Breast epithelium (tissue), 3 donors: ENCODE data around the gene ATP2B3.

ENCODE experiments used
- CTCF ChIP-seq, 3 donors: fragments of 450-650 bp; IDR thresholded peaks; one replicate each; pipeline ENCODE4 v1.5.1; 2016 to 2017; ENCODE audit warnings: antibody characterized with exemption in 3 of 3, mild to moderate bottlenecking in 3 of 3, moderate library complexity in 3 of 3
- POLR2A ChIP-seq: fragments of 450-650 bp; IDR thresholded peaks from one replicate; pipeline ENCODE4 v1.6.1; 2016; ENCODE audit warnings: antibody characterized with exemption, mild to moderate bottlenecking, moderate library complexity

- TF ChIP-seq CTCF (IDR thresholded peaks at IDR 0.05) (no peak), POLR2A (no peak)
Measured at GRCh38 chrX:153592091-153592833, 74.8 kb downstream of the ATP2B3 start.
